CD4-positive, alpha-beta T cell treated with Interleukin-15 for 4 hours (primary cell): ENCODE results near the gene NXPE3.
"Not testable (repeated sequence)": the region's sequence is repeated elsewhere in the genome, so short reads cannot be mapped to it uniquely, and the experiment has no call there.

Source experiments
- DNase-seq: peaks from one replicate; pipeline ENCODE4 v3.0.0-alpha.2; 2020; ENCODE audit warnings: low spot score

Gene NXPE3

DNA sequence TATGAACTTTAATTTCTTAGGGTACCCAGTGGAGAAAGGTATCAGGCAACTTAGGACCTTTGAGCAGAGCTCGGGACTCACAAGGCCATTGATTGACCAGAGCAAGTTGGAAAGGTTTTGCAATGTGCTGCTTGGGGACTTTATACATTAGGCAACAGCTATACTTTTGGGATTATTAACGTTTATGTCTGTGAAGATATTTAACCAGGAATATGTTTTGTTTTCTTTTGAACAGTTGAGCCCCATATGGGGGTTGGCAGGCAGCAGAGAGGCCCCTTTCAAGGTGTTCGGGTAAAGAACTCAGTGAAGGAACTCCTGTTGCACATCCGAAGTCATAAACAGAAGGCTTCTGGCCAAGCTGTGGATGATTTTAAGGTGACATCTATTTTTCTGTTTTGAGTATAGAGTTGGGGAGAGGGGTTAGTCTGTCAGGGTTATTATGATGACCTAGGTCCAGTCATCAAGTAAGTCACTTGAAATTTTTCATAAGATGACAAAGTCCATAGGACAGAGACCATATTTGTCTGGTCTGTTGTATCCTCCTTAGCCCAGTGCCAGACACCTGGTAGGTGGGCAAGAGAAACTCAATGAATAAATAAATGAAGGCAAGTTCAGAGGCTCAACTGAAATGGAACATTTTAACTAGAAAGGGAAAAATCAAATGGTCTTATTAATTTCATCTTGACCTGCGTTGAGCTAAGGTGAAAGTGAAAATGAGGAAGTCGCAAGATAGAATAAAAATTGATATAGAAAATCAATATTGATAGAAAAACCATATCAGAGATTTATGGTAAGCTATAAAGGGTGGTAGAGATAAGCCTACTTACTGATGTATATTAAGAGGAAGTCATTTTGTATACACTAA lies 73.1 kb downstream of the NXPE3 start:
- DNase-seq, result no peak

- DNase-seq, result no peak
These were observed 74.2 kb downstream of the NXPE3 start for GRCh38 chr3:101852983-101853840.

GRCh38 chr3:101853982-101854381 lies 75.0 kb downstream of the NXPE3 start:
- DNase-seq, result no peak

- no peak for DNase-seq
These were observed 75.7 kb downstream of the NXPE3 start for GRCh38 chr3:101854608-101855304.

- no peak for DNase-seq
These were observed 78.3 kb downstream of the NXPE3 start for GRCh38 chr3:101857301-101857741.

- no peak for DNase-seq
These were observed 79.5 kb downstream of the NXPE3 start for GRCh38 chr3:101858464-101859030.

- DNase-seq, result no peak
These were observed 81.0 kb downstream of the NXPE3 start for GRCh38 chr3:101859882-101860448.

DNA sequence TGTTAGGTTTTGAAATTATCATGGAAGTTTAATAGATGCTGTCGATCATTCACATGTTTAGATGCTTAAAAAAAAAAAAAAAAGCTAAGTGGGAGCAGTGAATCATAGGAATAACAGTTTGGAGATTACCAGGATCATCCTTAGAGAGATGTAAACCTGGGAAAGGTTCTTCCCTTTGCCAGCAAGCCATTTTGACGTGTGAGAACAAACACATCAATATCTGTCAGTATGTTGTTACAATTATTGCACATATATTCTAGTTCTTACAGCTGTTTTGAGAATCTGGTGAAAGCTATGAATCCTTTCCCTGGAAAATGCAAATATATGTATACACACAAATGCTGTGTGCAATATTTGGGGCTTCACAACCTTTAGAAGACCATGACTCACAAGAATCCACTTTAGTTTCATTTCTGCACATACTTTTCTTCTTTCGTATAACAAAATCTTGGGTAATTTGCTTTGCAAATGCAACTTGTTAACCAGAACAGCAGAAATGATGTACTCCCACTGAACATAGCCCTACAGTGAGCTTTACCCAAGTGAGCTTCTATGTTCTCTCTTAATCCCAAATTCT lies 82.3 kb downstream of the NXPE3 start:
- DNase-seq, result no peak

DNA sequence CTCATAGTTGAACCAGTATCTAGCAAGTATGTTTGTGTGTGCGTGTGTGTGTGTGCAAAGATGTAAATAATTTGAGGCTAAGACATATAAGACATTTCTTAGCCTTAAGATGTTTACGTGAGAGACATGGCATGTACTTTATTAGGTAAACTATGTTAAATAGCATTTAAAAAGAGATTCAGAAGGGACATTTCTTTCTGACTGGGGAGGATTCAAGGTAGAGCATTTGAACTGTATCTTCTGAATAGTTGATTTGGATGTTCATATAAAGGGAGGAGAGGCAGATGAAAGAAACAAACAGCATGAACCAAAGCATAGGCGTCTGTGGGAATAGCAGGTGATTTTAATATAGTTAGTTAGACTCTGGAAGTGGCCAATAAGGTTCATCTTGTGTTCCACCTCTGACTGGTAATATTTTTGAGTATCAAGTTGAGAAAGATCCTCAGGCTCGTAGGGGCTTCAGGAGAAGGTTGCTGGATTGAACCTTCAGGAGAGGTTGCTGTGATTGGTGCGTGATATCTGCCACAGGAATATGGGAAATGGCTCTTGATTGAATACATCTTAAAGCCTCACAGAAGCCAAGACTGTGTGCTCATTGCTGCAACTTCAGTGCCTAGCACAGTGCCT lies 82.9 kb downstream of the NXPE3 start:
- DNase-seq, result no peak

- DNase-seq, result no peak
These were observed 83.6 kb downstream of the NXPE3 start for GRCh38 chr3:101862416-101863165.

DNA sequence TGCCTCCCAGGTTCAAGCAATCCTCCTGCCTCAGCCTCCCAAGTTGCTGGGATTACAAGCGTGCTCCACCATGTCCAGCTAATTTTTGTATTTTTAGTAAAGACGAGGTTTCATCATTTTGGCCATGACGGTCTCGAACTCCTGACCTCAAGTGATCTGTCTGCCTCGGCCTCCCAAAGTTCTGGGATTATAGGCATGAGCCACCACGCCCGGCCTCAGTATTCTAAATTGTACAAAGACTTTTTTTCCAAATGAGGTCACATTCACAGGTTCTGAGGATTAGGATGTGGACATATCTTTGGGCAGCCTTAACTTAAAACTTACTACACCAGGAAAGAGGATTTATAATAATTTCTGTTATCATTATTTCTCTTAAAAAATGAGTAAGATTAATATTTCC lies 85.9 kb downstream of the NXPE3 start:
- not testable (repeated sequence) for DNase-seq

- no peak for DNase-seq
These were observed 86.9 kb downstream of the NXPE3 start for GRCh38 chr3:101865751-101866509.

GRCh38 chr3:101867511-101867910 lies 88.5 kb downstream of the NXPE3 start:
- DNase-seq, result no peak

- no peak for DNase-seq
These were observed 89.0 kb downstream of the NXPE3 start for GRCh38 chr3:101867996-101868395.

DNA sequence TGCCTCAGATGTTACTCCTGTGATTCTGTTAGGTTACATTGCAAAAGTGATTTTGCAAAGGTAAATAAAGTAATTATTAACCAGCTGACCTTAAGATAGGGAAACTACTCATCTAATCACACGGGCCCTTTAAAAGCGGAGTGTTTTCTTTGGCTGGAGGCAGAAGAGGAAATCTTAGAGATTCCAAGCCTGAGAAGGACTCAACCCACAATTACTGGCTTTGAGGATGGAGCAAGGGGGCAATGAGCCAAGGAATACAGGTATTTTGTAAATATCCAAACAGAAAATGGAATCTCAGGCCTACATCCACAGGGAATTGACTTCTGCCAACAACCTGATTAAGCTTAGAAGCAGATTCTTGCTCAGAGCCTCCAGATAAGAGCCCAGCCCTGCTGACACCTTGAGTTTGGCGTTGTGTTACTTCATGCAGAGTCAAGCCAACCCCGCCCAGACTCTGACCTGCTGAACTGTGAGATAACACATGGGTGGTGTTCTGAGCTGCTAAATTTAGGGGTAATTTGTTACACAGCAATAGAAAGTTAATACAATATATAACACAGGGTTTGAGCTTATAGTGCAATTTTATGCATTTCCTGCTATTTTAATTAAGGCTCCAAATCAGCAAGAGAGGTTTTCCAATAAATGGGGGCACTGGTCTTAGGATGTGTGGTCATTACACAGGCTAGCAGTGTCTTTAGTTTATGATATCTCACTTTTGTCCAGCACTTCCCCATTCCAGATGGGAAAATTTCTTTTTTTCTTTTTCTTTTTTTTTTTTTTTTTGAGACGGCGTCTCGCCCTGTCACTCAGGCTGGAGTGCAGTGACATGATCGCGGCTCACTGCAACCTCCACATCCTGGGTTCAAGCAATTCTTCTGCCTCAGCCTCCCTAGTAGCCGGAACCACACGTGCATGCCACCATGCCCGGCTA lies 89.8 kb downstream of the NXPE3 start:
- DNase-seq, result no peak

DNA sequence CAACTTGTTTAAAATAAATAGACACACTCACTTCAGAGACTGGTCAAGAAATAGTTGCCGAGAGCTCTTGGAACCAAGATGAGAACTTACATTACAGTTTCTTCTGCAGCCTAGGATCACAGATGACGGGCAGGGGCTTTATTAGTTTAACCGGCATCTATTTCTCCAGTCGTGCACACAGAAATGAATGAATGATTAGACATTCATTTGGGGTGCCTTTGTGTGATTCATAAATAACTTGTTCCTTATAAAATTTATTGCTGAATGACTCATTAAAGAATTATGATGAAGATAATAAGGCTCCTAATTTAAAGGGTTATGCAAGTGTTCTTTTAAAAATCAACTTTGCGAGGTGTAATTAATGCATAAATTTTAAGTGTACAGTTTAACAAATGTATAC lies 91.1 kb downstream of the NXPE3 start:
- no peak for DNase-seq

DNA sequence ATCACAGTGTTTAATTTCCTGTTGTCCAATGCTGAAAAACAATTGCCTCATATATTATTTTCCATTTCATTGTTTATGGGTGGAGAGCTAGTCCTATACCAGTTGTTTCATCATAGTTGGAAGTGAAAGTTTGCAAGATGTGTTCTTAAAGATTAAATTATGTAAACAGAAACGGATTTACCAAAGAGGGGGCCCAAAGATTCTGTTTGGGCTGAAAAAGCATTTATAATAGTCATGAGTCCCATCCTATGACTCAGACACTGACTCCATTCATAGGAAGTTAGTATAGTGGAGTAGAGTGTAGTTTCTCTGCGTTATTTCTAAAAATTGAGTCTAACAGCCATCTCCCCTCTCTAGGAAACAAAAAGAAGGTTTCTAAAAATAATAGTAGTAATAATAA lies 94.6 kb downstream of the NXPE3 start:
- no peak for DNase-seq

DNA sequence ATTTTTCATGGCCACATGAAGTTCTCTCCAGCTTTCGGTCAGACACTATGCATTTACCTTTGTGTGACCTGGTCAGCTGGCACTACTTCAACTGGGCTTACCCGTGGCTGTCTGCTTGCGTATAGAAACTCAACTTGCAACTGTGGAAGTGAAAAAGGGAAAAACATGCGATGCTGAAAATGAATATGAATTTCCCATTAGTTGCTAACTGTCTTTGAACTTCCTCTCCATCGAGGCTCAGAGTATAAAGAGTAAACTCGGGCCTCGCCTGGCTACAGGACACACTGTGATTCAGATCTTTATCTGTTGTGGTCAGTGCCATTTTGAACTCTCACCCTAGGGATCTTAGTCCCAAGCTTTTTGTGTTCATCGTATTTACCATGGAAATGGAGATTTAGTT lies 97.1 kb downstream of the NXPE3 start:
- DNase-seq, result no peak
